HG03135 (cell line): ENCODE measurements around the gene HYAL1.

ENCODE experiments used
- ATAC-seq: cut with Tn5 transposase; IDR thresholded peaks from one replicate; pipeline ENCODE4 v1.9.1; 2021; ENCODE audit warnings: mild to moderate bottlenecking, moderate library complexity; ENCODE audit not compliant: unreplicated experiment

HYAL1 gene

GRCh38 chr3:50334339-50335075 is 31.1 kb upstream of the HYAL1 start:
- ATAC-seq = no peak

GRCh38 chr3:50333744-50334328 is 30.5 kb upstream of the HYAL1 start:
- ATAC-seq = no peak

GRCh38 chr3:50331364-50331907 is 28.1 kb upstream of the HYAL1 start:
- ATAC-seq = no peak

GRCh38 chr3:50330330-50330729 is 27.0 kb upstream of the HYAL1 start:
- ATAC-seq = no peak

- peak; percentile 76 for ATAC-seq
Observed at GRCh38 chr3:50327943-50328691, 24.7 kb upstream of the HYAL1 start, which contains the start of gene TUSC2. Gene TUSC2 (minus strand): TSS chr3:50328223. CDS start chr3:50328099, 124 bp downstream.

- no peak for ATAC-seq
Observed at GRCh38 chr3:50327129-50327528, 23.8 kb upstream of the HYAL1 start.

- no peak for ATAC-seq
Observed at GRCh38 chr3:50326182-50326541, 22.8 kb upstream of the HYAL1 start.

- no peak for ATAC-seq
Observed at GRCh38 chr3:50325497-50326181, 22.3 kb upstream of the HYAL1 start.

- no peak for ATAC-seq
Observed at GRCh38 chr3:50325113-50325480, 21.7 kb upstream of the HYAL1 start.

- ATAC-seq = no peak
Observed at GRCh38 chr3:50324351-50325112, 21.2 kb upstream of the HYAL1 start.

- ATAC-seq = no peak
Observed at GRCh38 chr3:50323614-50324199, 20.3 kb upstream of the HYAL1 start.

- no peak for ATAC-seq
Observed at GRCh38 chr3:50323092-50323600, 19.8 kb upstream of the HYAL1 start.

GRCh38 chr3:50322386-50323091 is 19.2 kb upstream of the HYAL1 start, which contains the start of gene HYAL2:
Gene HYAL2 (minus strand): TSS chr3:50322745. CDS start chr3:50320489, 2,256 bp downstream.
- no peak for ATAC-seq

GRCh38 chr3:50322115-50322385 is 18.7 kb upstream of the HYAL1 start:
- no peak for ATAC-seq

GRCh38 chr3:50321336-50322114 is 18.2 kb upstream of the HYAL1 start:
- ATAC-seq = peak; percentile 71

- ATAC-seq = peak; percentile 38
Observed at GRCh38 chr3:50320853-50321335, 17.5 kb upstream of the HYAL1 start.

GRCh38 chr3:50319894-50320625 is 16.7 kb upstream of the HYAL1 start:
- ATAC-seq = no peak
